Smooth muscle cell (in vitro differentiated cells): ENCODE results near the gene FAM13A. TPM values are rescaled to one million over a fixed set of nuclear protein-coding genes. Genes with fewer than 3 reads are reported as not detected.

Experiments
- DNase-seq: peaks from one replicate; lab custom pipeline; 2025; ENCODE audit not compliant: unreplicated experiment; lab: John Stamatoyannopoulos, UW
- H2AFZ ChIP-seq: fragments of 200-600 bp; sonication (generic); 2 replicates; pipeline ENCODE4 v1.6.0; 2016; ENCODE audit warnings: antibody characterized with exemption, low read depth, mild to moderate bottlenecking
- H3F3A ChIP-seq: fragments of 200-600 bp; sonication (generic); 2 replicates; pipeline ENCODE4 v1.6.0; 2017; ENCODE audit warnings: antibody characterized with exemption, low read depth
- H3K27ac ChIP-seq: fragments of 200-600 bp; sonication (generic); 2 replicates; pipeline ENCODE4 v1.5.1; 2016; ENCODE audit warnings: low read depth, mild to moderate bottlenecking
- H3K27me3 ChIP-seq: fragments of 200-600 bp; sonication (generic); 2 replicates; pipeline ENCODE4 v1.6.1; 2016; ENCODE audit warnings: low read depth, mild to moderate bottlenecking
- H3K36me3 ChIP-seq: fragments of 200-600 bp; sonication (generic); 2 replicates; pipeline ENCODE4 v1.5.1; 2016; ENCODE audit warnings: low read depth
- H3K4me1 ChIP-seq: fragments of 200-600 bp; sonication (generic); 2 replicates; pipeline ENCODE4 v1.5.1; 2016; ENCODE audit warnings: low read depth
- H3K4me2 ChIP-seq: fragments of 200-600 bp; sonication (generic); 2 replicates; pipeline ENCODE4 v1.6.0; 2016; ENCODE audit warnings: mild to moderate bottlenecking
- H3K4me3 ChIP-seq: fragments of 200-600 bp; sonication (generic); 2 replicates; pipeline ENCODE4 v1.5.1; 2016; ENCODE audit warnings: mild to moderate bottlenecking
- H3K79me2 ChIP-seq: fragments of 200-600 bp; sonication (generic); 2 replicates; pipeline ENCODE4 v1.6.0; 2016; ENCODE audit warnings: low read depth, mild to moderate bottlenecking
- H3K9ac ChIP-seq: fragments of 200-600 bp; sonication (generic); 2 replicates; pipeline ENCODE4 v1.6.0; 2016; ENCODE audit warnings: low read depth
- H3K9me3 ChIP-seq: fragments of 200-600 bp; sonication (generic); replicated peaks from 2 replicates; pipeline ENCODE4 v1.5.1; 2016; ENCODE audit warnings: low read depth
- H4K20me1 ChIP-seq: fragments of 200-600 bp; sonication (generic); 2 replicates; pipeline ENCODE4 v1.6.0; 2016; ENCODE audit warnings: low read depth
- WGBS: methylation state at CpG from one replicate; pipeline ENCODE4 v1.1.7; 2016; ENCODE audit warnings: low lambda C conversion rate; 5-methylcytosine and 5-hydroxymethylcytosine counted together
- polyA plus RNA-seq: library from polyadenylated mRNA; unstranded; fragments of >200 nt; fragmentation: Nextera tagmentation; extraction: Ambion mirVana; gene quantifications from 2 replicates; pipeline ENCODE4 v1.2.1, GENCODE V29; 2016
- total RNA-seq: library from RNA; depleted of rRNA; stranded (reverse); fragments of >200 nt; gene quantifications from 2 replicates; pipeline ENCODE4 v1.2.3, GENCODE V29; 2014
- TF ChIP-seq, protein P1 (sequence below): fragments of 200-600 bp; sonication (generic); IDR thresholded peaks from 2 replicates; pipeline ENCODE4 v1.5.1; 2017; ENCODE audit warnings: borderline replicate concordance, mild to moderate bottlenecking, antibody characterized with exemption; ENCODE audit not compliant: insufficient read depth, poor library complexity, severe bottlenecking

The FAM13A gene
- total and polyA plus RNA-seq, 2 experiments from 2014 or later = 14.6 to 39.9 TPM

DNA sequence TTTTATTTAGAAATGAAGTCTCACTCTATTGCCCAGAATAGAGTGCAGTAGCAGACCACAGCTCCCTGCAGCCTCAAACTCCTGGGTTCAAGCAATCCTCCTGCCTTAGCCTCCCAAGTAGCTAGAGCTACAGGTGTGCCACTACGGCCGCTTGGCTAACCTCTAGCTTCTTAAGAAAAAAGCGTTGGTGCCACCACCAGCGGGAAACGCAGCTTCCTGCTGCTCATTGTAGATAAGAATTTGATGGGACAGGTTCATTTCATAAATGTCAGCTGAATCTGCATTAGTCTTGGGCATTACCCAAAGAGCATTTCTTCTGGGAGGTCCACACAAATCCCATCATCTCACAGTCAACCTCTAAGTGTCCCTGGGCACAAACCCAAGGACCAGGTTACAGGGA lies 326.2 kb downstream of the FAM13A start:
- no peaks in the 10 kb centered on the region for H3K9me3 ChIP-seq
- H3K27ac ChIP-seq = no peak overlapping the region
- H3K27me3 ChIP-seq = no peaks in the 10 kb centered on the region
- H3K4me2 ChIP-seq = no peak overlapping the region
- no peaks in the 10 kb centered on the region for H3K79me2 ChIP-seq
- DNase-seq = no peak
- no peak overlapping the region for H3K9ac ChIP-seq
- no peak overlapping the region for H3K4me3 ChIP-seq
- no peaks in the 10 kb centered on the region for H3F3A ChIP-seq
- TF ChIP-seq, protein P1, sequence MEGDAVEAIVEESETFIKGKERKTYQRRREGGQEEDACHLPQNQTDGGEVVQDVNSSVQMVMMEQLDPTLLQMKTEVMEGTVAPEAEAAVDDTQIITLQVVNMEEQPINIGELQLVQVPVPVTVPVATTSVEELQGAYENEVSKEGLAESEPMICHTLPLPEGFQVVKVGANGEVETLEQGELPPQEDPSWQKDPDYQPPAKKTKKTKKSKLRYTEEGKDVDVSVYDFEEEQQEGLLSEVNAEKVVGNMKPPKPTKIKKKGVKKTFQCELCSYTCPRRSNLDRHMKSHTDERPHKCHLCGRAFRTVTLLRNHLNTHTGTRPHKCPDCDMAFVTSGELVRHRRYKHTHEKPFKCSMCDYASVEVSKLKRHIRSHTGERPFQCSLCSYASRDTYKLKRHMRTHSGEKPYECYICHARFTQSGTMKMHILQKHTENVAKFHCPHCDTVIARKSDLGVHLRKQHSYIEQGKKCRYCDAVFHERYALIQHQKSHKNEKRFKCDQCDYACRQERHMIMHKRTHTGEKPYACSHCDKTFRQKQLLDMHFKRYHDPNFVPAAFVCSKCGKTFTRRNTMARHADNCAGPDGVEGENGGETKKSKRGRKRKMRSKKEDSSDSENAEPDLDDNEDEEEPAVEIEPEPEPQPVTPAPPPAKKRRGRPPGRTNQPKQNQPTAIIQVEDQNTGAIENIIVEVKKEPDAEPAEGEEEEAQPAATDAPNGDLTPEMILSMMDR = no peak
- H3K4me1 ChIP-seq = no peaks in the 10 kb centered on the region
- H2AFZ ChIP-seq = no peak overlapping the region
- 100% methylated on average over 5 of the region's 5 CpGs for WGBS
- peaks cover 36% of the 10 kb centered on the region for H3K36me3 ChIP-seq
- H4K20me1 ChIP-seq = no peaks in the 10 kb centered on the region

DNA sequence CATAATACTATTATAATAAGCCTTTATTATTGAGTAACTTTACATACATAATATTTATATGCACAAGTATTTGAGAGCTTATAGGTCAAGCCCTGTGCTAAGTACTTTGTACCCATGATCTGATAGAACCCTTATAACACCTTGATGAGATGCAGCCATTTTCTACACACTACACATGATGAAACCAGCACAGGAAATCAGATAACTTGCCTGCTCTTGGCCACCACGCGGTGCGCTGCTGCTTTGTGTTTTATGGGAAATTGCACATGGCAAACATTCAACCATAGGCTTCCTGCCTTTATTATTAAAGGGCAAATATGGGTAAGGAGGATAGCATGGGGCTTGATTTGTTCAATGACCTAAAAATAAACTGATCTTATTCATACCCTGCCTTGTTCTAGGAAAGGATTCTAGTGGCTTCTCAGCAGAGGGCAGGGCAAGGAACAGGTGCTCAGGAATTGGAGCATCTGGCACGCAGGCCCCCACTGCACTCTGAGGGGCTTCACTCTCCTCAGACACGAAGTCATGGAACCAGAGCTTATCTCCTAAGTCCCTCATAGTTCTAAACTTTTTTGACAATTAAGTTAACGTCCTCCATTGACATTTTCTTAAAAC lies 327.7 kb downstream of the FAM13A start:
- no peaks in the 10 kb centered on the region for H3K27me3 ChIP-seq
- TF ChIP-seq, protein P1 = no peak
- no peaks in the 10 kb centered on the region for H3F3A ChIP-seq
- no peaks in the 10 kb centered on the region for H3K79me2 ChIP-seq
- H3K4me2 ChIP-seq = no peak overlapping the region
- H3K9me3 ChIP-seq = no peaks in the 10 kb centered on the region
- 97% methylated on average over 6 of the region's 6 CpGs for WGBS
- no peak overlapping the region for H3K27ac ChIP-seq
- H3K4me1 ChIP-seq = no peaks in the 10 kb centered on the region
- no peak overlapping the region for H3K9ac ChIP-seq
- H3K4me3 ChIP-seq = no peak overlapping the region
- H2AFZ ChIP-seq = no peak overlapping the region
- H4K20me1 ChIP-seq = no peaks in the 10 kb centered on the region
- no peak for DNase-seq
- H3K36me3 ChIP-seq = peaks cover 36% of the 10 kb centered on the region

DNA sequence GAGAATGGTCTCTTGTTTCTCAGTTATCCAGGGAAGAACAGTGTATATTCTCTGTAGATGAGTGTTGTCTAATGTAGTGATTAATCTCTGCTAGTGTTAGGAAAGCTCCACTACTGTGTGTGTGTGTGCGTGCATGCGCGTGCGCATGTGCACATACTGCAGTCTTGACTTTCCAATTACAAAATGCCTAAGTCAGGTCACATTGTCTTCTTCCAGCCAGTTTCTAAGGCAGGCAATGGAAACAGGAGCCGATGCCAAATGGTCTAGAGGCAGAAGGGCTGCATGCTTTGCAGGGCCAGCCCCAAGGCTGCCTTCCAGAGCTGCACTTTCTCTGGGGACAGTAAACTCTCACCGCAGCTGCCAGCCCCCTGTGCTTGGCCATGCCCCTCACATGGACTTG lies 328.8 kb downstream of the FAM13A start:
- TF ChIP-seq, protein P1 = no peak
- no peaks in the 10 kb centered on the region for H3F3A ChIP-seq
- no peaks in the 10 kb centered on the region for H3K27me3 ChIP-seq
- DNase-seq = no peak
- no peaks in the 10 kb centered on the region for H3K4me1 ChIP-seq
- WGBS = over 99% methylated on average over 6 of the region's 6 CpGs
- no peak overlapping the region for H3K9ac ChIP-seq
- H3K79me2 ChIP-seq = no peaks in the 10 kb centered on the region
- no peak overlapping the region for H3K4me3 ChIP-seq
- H3K27ac ChIP-seq = no peak overlapping the region
- peaks cover 36% of the 10 kb centered on the region for H3K36me3 ChIP-seq
- no peaks in the 10 kb centered on the region for H3K9me3 ChIP-seq
- H3K4me2 ChIP-seq = no peak overlapping the region
- no peak overlapping the region for H2AFZ ChIP-seq
- no peaks in the 10 kb centered on the region for H4K20me1 ChIP-seq

DNA sequence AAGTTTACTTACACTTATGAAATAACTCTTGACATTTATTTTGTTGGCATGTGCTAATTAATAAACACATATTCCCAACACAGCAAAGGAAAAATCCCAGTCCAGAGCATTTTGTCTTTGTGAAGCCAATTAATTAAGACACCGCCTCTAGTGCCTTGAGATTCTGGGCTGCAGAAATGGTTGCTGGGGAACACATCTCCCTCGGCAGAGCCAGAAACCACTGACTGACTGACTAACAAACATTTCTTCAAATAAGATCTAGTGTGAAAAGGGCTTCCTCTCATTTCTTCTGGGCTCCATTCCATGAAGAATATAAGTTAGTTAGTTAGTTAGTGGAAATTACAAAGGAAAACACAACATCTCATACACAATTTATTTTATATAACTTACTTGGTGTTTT lies 331.0 kb downstream of the FAM13A start:
- no peaks in the 10 kb centered on the region for H3K9me3 ChIP-seq
- no peaks in the 10 kb centered on the region for H4K20me1 ChIP-seq
- no peak overlapping the region for H2AFZ ChIP-seq
- H3K27me3 ChIP-seq = no peaks in the 10 kb centered on the region
- H3K9ac ChIP-seq = no peak overlapping the region
- peaks cover 27% of the 10 kb centered on the region for H3K36me3 ChIP-seq
- no peaks in the 10 kb centered on the region for H3F3A ChIP-seq
- H3K79me2 ChIP-seq = no peaks in the 10 kb centered on the region
- no peak overlapping the region for H3K4me2 ChIP-seq
- H3K4me3 ChIP-seq = no peak overlapping the region
- no peaks in the 10 kb centered on the region for H3K4me1 ChIP-seq
- TF ChIP-seq, protein P1 = no peak
- H3K27ac ChIP-seq = no peak overlapping the region
- no peak for DNase-seq
- 94% methylated on average over 2 of the region's 2 CpGs for WGBS
